Measurements from ENCODE around the gene LRRC8C.

The LRRC8C gene

DNA sequence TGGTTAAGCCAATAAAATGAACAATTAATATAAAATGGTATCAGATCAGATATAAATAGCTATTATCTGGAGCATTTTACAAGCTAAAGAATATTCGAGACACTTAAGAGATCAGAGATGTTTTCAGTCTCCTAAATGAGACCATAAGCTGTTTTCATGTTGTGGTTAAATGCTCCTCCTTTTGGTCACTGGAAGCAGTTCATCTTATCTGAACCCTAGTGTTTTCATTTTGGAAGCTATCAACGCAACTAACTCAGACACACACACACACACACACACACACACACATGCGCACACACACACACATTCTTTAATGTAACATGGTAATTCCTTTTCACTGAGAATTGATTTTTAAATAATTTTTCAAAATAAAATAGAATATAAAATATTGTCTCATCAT, 10.0 kb upstream of the LRRC8C start:
- no peak for TF ChIP-seq CTCF (conservative IDR thresholded peaks at IDR 0.05; ENCODE audit: low read depth, low read length)
- H2AFZ ChIP-seq (ENCODE audit: low read depth), result no peak overlapping the region
- no peaks in the 10 kb centered on the region for H3K27me3 ChIP-seq (ENCODE audit: insufficient read depth, low read depth)
- H3K4me1 ChIP-seq (ENCODE audit: low read depth, poor library complexity, severe bottlenecking), result peaks cover 11% of the 10 kb centered on the region
- no peak overlapping the region for H3K4me2 ChIP-seq
- H3K9ac ChIP-seq, result no peak overlapping the region
- H3K79me2 ChIP-seq (ENCODE audit: insufficient read depth, low read depth), result no peaks in the 10 kb centered on the region
- H3K27ac ChIP-seq, result no peak overlapping the region
- H4K20me1 ChIP-seq (ENCODE audit: insufficient read depth), result no peaks in the 10 kb centered on the region
- no peak overlapping the region for H3K4me3 ChIP-seq (IDR thresholded peaks at IDR 0.05; ENCODE audit: insufficient read depth, low read depth, low read length)
- no peaks in the 10 kb centered on the region for H3K36me3 ChIP-seq (ENCODE audit: insufficient read depth)

DNA sequence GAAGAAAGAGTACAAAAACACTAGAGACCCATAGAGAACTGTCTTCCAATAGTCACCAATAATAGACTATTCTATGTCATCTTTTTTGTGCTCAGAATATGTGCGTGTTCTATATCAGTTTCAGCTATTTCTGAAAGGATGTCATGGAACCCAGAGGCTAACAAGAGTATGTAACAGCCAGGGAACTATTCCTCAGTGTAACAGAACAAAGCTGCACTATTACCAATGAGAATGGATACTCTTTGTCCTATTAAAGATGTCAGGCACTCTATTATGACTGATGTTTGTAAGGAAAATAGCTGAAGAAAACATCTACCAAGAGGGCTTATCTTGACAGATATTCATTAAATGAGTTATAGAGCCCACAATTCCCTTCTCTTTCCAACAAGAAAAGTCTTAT, 8.6 kb upstream of the LRRC8C start:
- Histone ChIP-seq H4K20me1 (ENCODE audit: insufficient read depth) (no peaks in the 10 kb centered on the region), H3K36me3 (ENCODE audit: insufficient read depth) (no peaks in the 10 kb centered on the region), H3K27me3 (ENCODE audit: insufficient read depth, low read depth) (no peaks in the 10 kb centered on the region), H2AFZ (ENCODE audit: low read depth) (no peak overlapping the region), H3K4me2 (no peak overlapping the region), H3K4me1 (ENCODE audit: low read depth, poor library complexity, severe bottlenecking) (peaks cover 24% of the 10 kb centered on the region), H3K4me3 (IDR thresholded peaks at IDR 0.05; ENCODE audit: insufficient read depth, low read depth, low read length) (no peak overlapping the region), H3K27ac (no peak overlapping the region), H3K79me2 (ENCODE audit: insufficient read depth, low read depth) (no peaks in the 10 kb centered on the region), H3K9ac (no peak overlapping the region)
- TF ChIP-seq CTCF (conservative IDR thresholded peaks at IDR 0.05; ENCODE audit: low read depth, low read length), result no peak

GRCh38 chr1:89624715-89625323, 8.1 kb upstream of the LRRC8C start:
- no peak overlapping the region for H3K27ac ChIP-seq
- no peak overlapping the region for H3K4me2 ChIP-seq
- no peaks in the 10 kb centered on the region for H3K36me3 ChIP-seq (ENCODE audit: insufficient read depth)
- H3K4me1 ChIP-seq (ENCODE audit: low read depth, poor library complexity, severe bottlenecking), result peaks cover 29% of the 10 kb centered on the region
- TF ChIP-seq CTCF (conservative IDR thresholded peaks at IDR 0.05; ENCODE audit: low read depth, low read length), result no peak
- H3K4me3 ChIP-seq (IDR thresholded peaks at IDR 0.05; ENCODE audit: insufficient read depth, low read depth, low read length), result no peak overlapping the region
- H2AFZ ChIP-seq (ENCODE audit: low read depth), result no peak overlapping the region
- no peaks in the 10 kb centered on the region for H3K79me2 ChIP-seq (ENCODE audit: insufficient read depth, low read depth)
- no peaks in the 10 kb centered on the region for H3K27me3 ChIP-seq (ENCODE audit: insufficient read depth, low read depth)
- no peak overlapping the region for H3K9ac ChIP-seq
- H4K20me1 ChIP-seq (ENCODE audit: insufficient read depth), result no peaks in the 10 kb centered on the region

GRCh38 chr1:89627596-89627962, 5.3 kb upstream of the LRRC8C start:
- Histone ChIP-seq H3K27ac (no peak overlapping the region), H3K9ac (no peak overlapping the region), H4K20me1 (ENCODE audit: insufficient read depth) (no peaks in the 10 kb centered on the region), H2AFZ (ENCODE audit: low read depth) (no peak overlapping the region), H3K4me2 (no peak overlapping the region; the same call in 1 of the 2 replicates), H3K36me3 (ENCODE audit: insufficient read depth) (no peaks in the 10 kb centered on the region), H3K27me3 (ENCODE audit: insufficient read depth, low read depth) (no peaks in the 10 kb centered on the region), H3K4me1 (ENCODE audit: low read depth, poor library complexity, severe bottlenecking) (peaks cover 44% of the 10 kb centered on the region), H3K79me2 (ENCODE audit: insufficient read depth, low read depth) (no peaks in the 10 kb centered on the region), H3K4me3 (IDR thresholded peaks at IDR 0.05; ENCODE audit: insufficient read depth, low read depth, low read length) (no peak overlapping the region)
- no peak for TF ChIP-seq CTCF (conservative IDR thresholded peaks at IDR 0.05; ENCODE audit: low read depth, low read length)

Data from KMS-11 (cell line).